Neural cell (in vitro differentiated cells): ENCODE measurements around the gene HES6.

Source experiments
- EP300 ChIP-seq: fragments of 450-650 bp; conservative IDR thresholded peaks from 2 replicates; pipeline ENCODE4 v1.6.1; 2014; ENCODE audit warnings: antibody characterized with exemption, mild to moderate bottlenecking, moderate library complexity; ENCODE audit not compliant: poor library complexity, severe bottlenecking
- EZH2 ChIP-seq: fragments of 200-600, 300-800 bp; shearing (Covaris generic), sonication (generic); IDR thresholded peaks from 2 replicates; pipeline ENCODE4 v1.6.1; 2014; ENCODE audit warnings: antibody characterized with exemption, low read length, borderline replicate concordance, mild to moderate bottlenecking; ENCODE audit not compliant: insufficient read depth, poor library complexity, severe bottlenecking
- POLR2AphosphoS5 ChIP-seq: IDR thresholded peaks from 2 replicates; pipeline ENCODE4 v1.6.1; 2012
- RAD21 ChIP-seq: fragments of 450-650 bp; conservative IDR thresholded peaks from 2 replicates; pipeline ENCODE4 v1.6.1; 2014; ENCODE audit warnings: antibody characterized with exemption, mild to moderate bottlenecking, moderate library complexity
- REST ChIP-seq: IDR thresholded peaks from 2 replicates; pipeline ENCODE4 v1.6.1; 2012; ENCODE audit warnings: borderline replicate concordance
- SMC3 ChIP-seq: fragments of 450-650 bp; conservative IDR thresholded peaks from 2 replicates; pipeline ENCODE4 v1.6.1; 2014; ENCODE audit warnings: antibody characterized with exemption, mild to moderate bottlenecking, moderate library complexity; ENCODE audit not compliant: poor library complexity
- TAF1 ChIP-seq: IDR thresholded peaks from 2 replicates; pipeline ENCODE4 v1.6.1; 2012; ENCODE audit warnings: low read depth
- TF ChIP-seq, protein P1 (sequence below): fragments of 450-650 bp; IDR thresholded peaks from 2 replicates; pipeline ENCODE4 v1.5.1; 2014; ENCODE audit warnings: antibody characterized with exemption, mild to moderate bottlenecking, moderate library complexity; ENCODE audit not compliant: poor library complexity, severe bottlenecking

DNA sequence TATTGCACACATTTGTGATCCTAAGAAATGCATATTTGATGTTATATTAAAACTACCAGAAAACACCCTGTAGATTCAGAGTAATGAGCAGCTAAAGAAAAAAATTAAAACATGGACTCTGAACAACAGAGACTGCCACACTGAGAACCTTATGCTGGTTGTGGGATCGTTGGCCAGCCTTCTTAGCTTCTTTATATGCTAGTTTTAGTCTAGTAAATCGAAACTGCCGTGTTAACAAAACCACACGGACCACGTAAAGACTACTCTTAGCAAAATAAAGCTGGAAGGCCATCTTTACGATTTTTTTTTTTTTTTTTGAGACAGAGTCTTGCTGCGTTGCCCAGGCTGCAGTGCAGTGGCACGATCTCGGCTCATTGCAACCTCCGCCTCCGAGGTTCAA lies 25.8 kb upstream of the HES6 start:
- TF ChIP-seq, protein P1, sequence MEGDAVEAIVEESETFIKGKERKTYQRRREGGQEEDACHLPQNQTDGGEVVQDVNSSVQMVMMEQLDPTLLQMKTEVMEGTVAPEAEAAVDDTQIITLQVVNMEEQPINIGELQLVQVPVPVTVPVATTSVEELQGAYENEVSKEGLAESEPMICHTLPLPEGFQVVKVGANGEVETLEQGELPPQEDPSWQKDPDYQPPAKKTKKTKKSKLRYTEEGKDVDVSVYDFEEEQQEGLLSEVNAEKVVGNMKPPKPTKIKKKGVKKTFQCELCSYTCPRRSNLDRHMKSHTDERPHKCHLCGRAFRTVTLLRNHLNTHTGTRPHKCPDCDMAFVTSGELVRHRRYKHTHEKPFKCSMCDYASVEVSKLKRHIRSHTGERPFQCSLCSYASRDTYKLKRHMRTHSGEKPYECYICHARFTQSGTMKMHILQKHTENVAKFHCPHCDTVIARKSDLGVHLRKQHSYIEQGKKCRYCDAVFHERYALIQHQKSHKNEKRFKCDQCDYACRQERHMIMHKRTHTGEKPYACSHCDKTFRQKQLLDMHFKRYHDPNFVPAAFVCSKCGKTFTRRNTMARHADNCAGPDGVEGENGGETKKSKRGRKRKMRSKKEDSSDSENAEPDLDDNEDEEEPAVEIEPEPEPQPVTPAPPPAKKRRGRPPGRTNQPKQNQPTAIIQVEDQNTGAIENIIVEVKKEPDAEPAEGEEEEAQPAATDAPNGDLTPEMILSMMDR, result no peak
- TF ChIP-seq EZH2 (no peak), POLR2AphosphoS5 (no peak), SMC3 (no peak), REST (no peak), RAD21 (no peak), EP300 (no peak), TAF1 (no peak)
